Mucosa of descending colon (tissue), 3 donors: ENCODE results near the gene C1D. TPM values are rescaled to one million over a fixed set of nuclear protein-coding genes. Genes with fewer than 3 reads are reported as not detected.

Source experiments
- ATAC-seq: fragments of 200-7000 bp; cut with Tn5 transposase; one replicate; pipeline ENCODE4 v1.9.1; 2020; ENCODE audit warnings: mild to moderate bottlenecking, moderate library complexity
- DNase-seq, 3 donors: peaks; one replicate each; pipeline ENCODE4 v3.0.0-alpha.2; 2020
- H3K36me3 ChIP-seq: fragments of 200-600 bp; one replicate; pipeline ENCODE4 v1.8.0; 2021; ENCODE audit warnings: low read depth, mild to moderate bottlenecking
- H3K4me1 ChIP-seq: fragments of 200-600 bp; one replicate; pipeline ENCODE4 v1.8.0; 2021; ENCODE audit warnings: low read depth, mild to moderate bottlenecking
- H3K4me3 ChIP-seq: fragments of 200-600 bp; one replicate; pipeline ENCODE4 v1.8.0; 2021; ENCODE audit warnings: mild to moderate bottlenecking
- H3K9me3 ChIP-seq: fragments of 200-600 bp; one replicate; pipeline ENCODE4 v1.8.0; 2021; ENCODE audit warnings: mild to moderate bottlenecking
- intact Hi-C, 2 donors: fragments of 100-400 bp; cut with DNase I in 1 of 2; cut with micrococcal nuclease in 1 of 2; formaldehyde crosslinking; loops; one replicate each; pipeline versions ENCODE4 v1.11.0 to v1.11.1; 2022; cut with DNase I, micrococcal nuclease
- total RNA-seq, 3 donors: library from RNA; stranded (reverse); fragmentation: NEBNext Ultra II Directional in 2 of 3; extraction: Animal tissue kit (Norgen Biotek cat#: 25700) in 2 of 3; gene quantifications; one replicate each; pipeline versions ENCODE4 v1.2.1 to v1.2.4, GENCODE V29; 2021 to 2023
- TF ChIP-seq, protein P1 (sequence below): fragments of 200-600 bp; IDR thresholded peaks from one replicate; pipeline ENCODE4 v1.8.0; 2022; ENCODE audit warnings: antibody characterized with exemption, mild to moderate bottlenecking
- donor health status: DM: no; HTN: no; CAD: no; lungs with moderate emphysema.
- donor health status: DM: no; HTN: no; CAD: no.
- donor health status: DM: no; HTN: yes; CAD: no.

C1D gene
- total RNA-seq, 3 donors from 2014 or later = 13.2 to 18.8 (median 14.1) TPM

DNA sequence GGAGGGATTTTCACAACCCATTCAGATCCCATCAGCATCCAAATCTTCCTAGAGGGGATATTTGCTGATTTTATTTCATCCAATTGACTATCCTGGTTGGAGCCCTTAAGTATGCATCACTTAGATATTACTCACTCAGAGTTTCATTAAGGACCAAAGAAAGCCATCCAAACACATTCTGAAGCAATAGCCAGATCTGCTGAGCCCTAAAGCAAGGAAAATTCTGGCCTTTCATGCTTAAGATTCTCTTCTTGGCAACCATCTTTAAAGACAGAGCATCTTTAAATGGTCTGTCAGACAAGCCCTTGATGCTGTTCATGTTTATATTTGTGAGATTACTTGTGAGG lies 40.9 kb upstream of the C1D start:
- TF ChIP-seq, protein P1, sequence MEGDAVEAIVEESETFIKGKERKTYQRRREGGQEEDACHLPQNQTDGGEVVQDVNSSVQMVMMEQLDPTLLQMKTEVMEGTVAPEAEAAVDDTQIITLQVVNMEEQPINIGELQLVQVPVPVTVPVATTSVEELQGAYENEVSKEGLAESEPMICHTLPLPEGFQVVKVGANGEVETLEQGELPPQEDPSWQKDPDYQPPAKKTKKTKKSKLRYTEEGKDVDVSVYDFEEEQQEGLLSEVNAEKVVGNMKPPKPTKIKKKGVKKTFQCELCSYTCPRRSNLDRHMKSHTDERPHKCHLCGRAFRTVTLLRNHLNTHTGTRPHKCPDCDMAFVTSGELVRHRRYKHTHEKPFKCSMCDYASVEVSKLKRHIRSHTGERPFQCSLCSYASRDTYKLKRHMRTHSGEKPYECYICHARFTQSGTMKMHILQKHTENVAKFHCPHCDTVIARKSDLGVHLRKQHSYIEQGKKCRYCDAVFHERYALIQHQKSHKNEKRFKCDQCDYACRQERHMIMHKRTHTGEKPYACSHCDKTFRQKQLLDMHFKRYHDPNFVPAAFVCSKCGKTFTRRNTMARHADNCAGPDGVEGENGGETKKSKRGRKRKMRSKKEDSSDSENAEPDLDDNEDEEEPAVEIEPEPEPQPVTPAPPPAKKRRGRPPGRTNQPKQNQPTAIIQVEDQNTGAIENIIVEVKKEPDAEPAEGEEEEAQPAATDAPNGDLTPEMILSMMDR = no peak
- H3K36me3 ChIP-seq = no peaks in the 10 kb centered on the region
- H3K9me3 ChIP-seq = no peaks in the 10 kb centered on the region
- intact Hi-C loops = no loop called here
- no peak for ATAC-seq
- H3K4me1 ChIP-seq = no peaks in the 10 kb centered on the region
- no peak for DNase-seq
- H3K4me3 ChIP-seq = no peak overlapping the region

DNA sequence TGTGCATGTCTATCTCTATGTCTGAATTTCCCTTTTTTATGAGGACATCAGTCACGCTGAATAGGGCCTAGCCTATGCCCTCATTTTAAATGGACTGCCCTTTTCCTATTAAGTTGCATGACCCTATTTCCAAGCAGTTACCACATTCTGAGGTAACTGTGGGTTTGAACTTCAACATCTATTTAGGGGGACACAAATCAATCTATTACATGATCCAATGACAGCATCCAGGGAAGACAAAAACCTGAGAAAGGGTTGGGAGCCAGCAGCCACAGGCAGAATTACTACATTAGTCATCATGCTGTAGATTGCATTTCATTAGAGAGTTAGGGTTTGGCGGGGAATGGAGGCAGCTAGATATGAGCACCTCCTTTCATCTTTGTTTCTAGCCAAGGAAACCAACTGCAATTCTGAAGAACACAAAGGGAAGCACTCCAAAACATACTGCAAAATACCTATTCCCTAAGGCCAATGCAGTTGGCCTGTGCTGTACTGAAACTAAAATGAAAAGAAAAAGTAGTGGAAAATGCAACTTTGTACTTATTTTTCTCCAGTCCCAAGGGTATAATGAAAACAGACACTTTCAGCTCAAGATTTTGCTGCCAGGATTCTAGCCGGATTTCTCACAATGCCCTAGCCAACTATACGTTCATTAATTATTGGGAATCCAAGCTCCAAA lies 40.4 kb upstream of the C1D start:
- TF ChIP-seq, protein P1 = no peak
- DNase-seq (no peak), ATAC-seq (no peak)
- Histone ChIP-seq H3K9me3 (no peaks in the 10 kb centered on the region), H3K36me3 (no peaks in the 10 kb centered on the region), H3K4me1 (no peaks in the 10 kb centered on the region), H3K4me3 (no peak overlapping the region)
- intact Hi-C loops = no loop called here

DNA sequence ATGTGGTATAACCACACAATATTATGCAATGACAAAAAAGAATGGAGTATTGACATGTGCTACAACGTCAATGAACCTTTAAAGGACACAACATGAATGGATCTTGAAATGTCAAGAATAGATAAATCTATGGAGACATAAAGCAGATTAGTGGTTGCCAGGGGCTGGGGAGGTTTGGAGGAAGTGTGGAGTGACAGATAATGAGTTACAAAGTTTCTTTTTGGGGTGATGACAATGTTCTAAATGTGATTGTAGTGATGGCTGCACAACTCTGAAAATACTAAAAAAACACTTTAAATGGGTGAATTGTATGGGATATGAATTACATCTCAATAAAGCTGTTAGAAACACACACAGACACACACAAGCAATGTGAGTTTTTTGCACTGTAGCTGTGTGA lies 37.4 kb upstream of the C1D start:
- intact Hi-C loops = no loop called here
- Histone ChIP-seq H3K4me3 (no peak overlapping the region), H3K9me3 (no peaks in the 10 kb centered on the region), H3K4me1 (no peaks in the 10 kb centered on the region), H3K36me3 (no peaks in the 10 kb centered on the region)
- TF ChIP-seq, protein P1 = no peak
- no peak for DNase-seq
- ATAC-seq = no peak

DNA sequence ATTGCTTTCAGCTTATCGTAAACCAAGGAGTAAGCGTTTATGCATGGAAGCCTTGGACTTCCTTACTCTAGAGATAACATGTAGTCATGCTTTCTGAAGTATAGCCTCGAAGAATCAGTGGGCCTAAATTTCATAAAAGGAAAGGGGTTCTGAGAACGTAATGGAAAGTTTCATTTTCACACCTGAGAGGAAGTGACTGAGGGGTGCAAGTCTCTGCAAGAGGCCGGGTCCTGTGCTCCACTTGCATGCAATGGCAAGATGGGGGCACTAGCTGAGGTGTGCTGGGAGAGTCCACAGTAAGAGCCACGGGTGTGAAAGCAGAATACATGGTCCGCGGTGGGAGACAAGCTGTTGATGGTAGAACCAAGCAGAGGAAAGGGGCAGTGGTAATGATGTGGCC lies 36.5 kb upstream of the C1D start:
- Histone ChIP-seq H3K36me3 (no peaks in the 10 kb centered on the region), H3K9me3 (no peaks in the 10 kb centered on the region), H3K4me3 (no peak overlapping the region), H3K4me1 (no peaks in the 10 kb centered on the region)
- DNase-seq (no peak), ATAC-seq (no peak)
- TF ChIP-seq, protein P1 = no peak
- intact Hi-C loops = no loop called here

DNA sequence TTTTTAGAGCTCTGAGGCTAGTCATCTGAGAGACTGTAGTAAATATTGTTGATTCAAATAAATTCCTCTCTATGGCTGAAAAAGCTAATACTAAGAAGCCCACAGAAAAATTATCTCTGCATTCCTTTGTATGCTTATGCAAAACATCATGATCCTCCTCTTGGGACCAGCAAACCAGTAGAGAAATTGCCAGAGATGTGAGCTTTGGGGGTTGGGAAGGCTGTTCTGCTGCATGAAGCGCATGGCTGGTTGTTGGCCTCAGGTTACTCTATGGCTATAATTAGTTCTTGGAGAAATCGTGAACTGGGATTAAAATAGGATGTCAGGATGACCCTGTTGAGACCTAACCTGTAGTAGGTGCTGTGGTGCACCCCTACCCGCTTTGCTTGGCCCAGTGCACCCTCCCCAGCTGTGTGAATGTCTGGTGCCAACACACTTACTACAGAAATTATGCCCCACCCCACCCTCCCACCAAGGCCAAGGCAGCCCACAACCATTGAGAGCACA lies 35.5 kb upstream of the C1D start:
- TF ChIP-seq, protein P1 = no peak
- DNase-seq (no peak), ATAC-seq (no peak)
- H3K4me1 ChIP-seq = no peaks in the 10 kb centered on the region
- intact Hi-C loops = no loop called here
- no peak overlapping the region for H3K4me3 ChIP-seq
- no peaks in the 10 kb centered on the region for H3K36me3 ChIP-seq
- no peaks in the 10 kb centered on the region for H3K9me3 ChIP-seq

DNA sequence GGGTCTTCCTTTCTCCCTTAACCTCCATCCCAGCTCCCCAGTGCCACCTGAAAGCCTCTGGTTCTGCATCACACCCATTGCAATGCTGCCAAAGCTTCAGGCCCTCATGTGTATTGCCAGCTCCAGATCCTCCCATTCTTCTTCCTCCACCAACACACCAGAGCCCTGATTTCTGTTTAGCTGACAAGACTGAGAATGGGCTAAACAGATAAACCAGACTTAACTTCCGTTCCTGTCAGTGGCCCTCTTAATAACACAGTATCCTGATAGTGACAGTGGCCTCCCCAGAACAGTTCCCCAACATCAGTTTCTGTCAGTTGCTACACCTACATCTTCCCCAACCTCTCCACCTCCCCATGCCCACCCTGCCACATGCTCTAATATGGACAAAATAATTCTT lies 31.3 kb upstream of the C1D start:
- Histone ChIP-seq H3K4me1 (no peaks in the 10 kb centered on the region), H3K9me3 (no peaks in the 10 kb centered on the region), H3K4me3 (no peak overlapping the region), H3K36me3 (no peaks in the 10 kb centered on the region)
- intact Hi-C loops = no loop called here
- no peak for ATAC-seq
- no peak for DNase-seq
- TF ChIP-seq, protein P1 = no peak
